Measurements from ENCODE around the gene PAFAH2.
A peak's percentile ranks its signal among the peaks of the same experiment; 100 is the strongest.
"Not testable (repeated sequence)": the region's sequence is repeated elsewhere in the genome, so short reads cannot be mapped to it uniquely, and the experiment has no call there.

Gene PAFAH2

GRCh38 chr1:25979210-25979609 lies 18.7 kb downstream of the PAFAH2 start:
- no peak for DNase-seq

GRCh38 chr1:25978403-25978802 lies 19.5 kb downstream of the PAFAH2 start:
- no peak for DNase-seq

GRCh38 chr1:25977801-25978200 lies 20.1 kb downstream of the PAFAH2 start:
- peak in 1 of 2 donors; percentile 5 for DNase-seq

- DNase-seq: no peak
Measured at GRCh38 chr1:25973610-25974321, 24.1 kb downstream of the PAFAH2 start.

- no peak for DNase-seq
Measured at GRCh38 chr1:25971811-25972180, 26.1 kb downstream of the PAFAH2 start.

- peak in 1 of 2 donors; percentile 21 for DNase-seq
Measured at GRCh38 chr1:25971066-25971810, 26.6 kb downstream of the PAFAH2 start.

GRCh38 chr1:25967308-25967707 lies 30.6 kb downstream of the PAFAH2 start:
- DNase-seq: no peak

- no peak for DNase-seq
Measured at GRCh38 chr1:25959611-25960010, 38.3 kb downstream of the PAFAH2 start.

- DNase-seq: no peak
Measured at GRCh38 chr1:25958465-25958864, 39.4 kb downstream of the PAFAH2 start.

GRCh38 chr1:25955553-25955952 lies 42.3 kb downstream of the PAFAH2 start:
- no peak for DNase-seq

- DNase-seq: no peak
Measured at GRCh38 chr1:25954282-25954938, 43.5 kb downstream of the PAFAH2 start.

GRCh38 chr1:25952841-25953401 lies 44.9 kb downstream of the PAFAH2 start:
- DNase-seq: peak in 1 of 2 donors; percentile 26

GRCh38 chr1:25948641-25949040 lies 49.2 kb downstream of the PAFAH2 start:
- DNase-seq: no peak

GRCh38 chr1:25947027-25947426 lies 50.8 kb downstream of the PAFAH2 start:
- no peak for DNase-seq

GRCh38 chr1:25945761-25946160 lies 52.1 kb downstream of the PAFAH2 start:
- no peak for DNase-seq

GRCh38 chr1:25944986-25945385 lies 52.9 kb downstream of the PAFAH2 start:
- DNase-seq: no peak

- not testable (repeated sequence) for DNase-seq
Measured at GRCh38 chr1:25943511-25943910, 54.4 kb downstream of the PAFAH2 start.

- no peak for DNase-seq
Measured at GRCh38 chr1:25936947-25937346, 60.9 kb downstream of the PAFAH2 start.

- no peak for DNase-seq
Measured at GRCh38 chr1:25933479-25934365, 64.1 kb downstream of the PAFAH2 start.

- DNase-seq: not testable (repeated sequence)
Measured at GRCh38 chr1:25932811-25933400, 65.0 kb downstream of the PAFAH2 start.

GRCh38 chr1:25932321-25932720 lies 65.5 kb downstream of the PAFAH2 start:
- DNase-seq: no peak

GRCh38 chr1:25929016-25929415 lies 68.8 kb downstream of the PAFAH2 start:
- DNase-seq: no peak
